ENCODE results near the gene NACC2.

NACC2 gene

GRCh38 chr9:136118320-136119060 is 23.4 kb upstream of the NACC2 start, which contains the start of gene TMEM250:
TMEM250 (minus strand) TSS chr9:136118875; CDS start chr9:136116900, 1,975 bp downstream.
- peaks cover 0 to 2% (median under 1%) of the 10 kb centered on the region in 5 donors for H3K27me3 ChIP-seq (ENCODE audit: control insufficient read depth in 5 of 5, insufficient read depth in 4 of 5, low read length in 5 of 5)
- H3K9ac ChIP-seq (ENCODE audit: low read length in 5 of 5) = peak within 1 kb of the TSS in 4 of 5 donors; percentile 75 to 83 (median 80)
- H3K9me3 ChIP-seq (ENCODE audit: control insufficient read depth in 5 of 5, low read length in 5 of 5) = no peaks in the 10 kb centered on the region
- peak within 1 kb of the TSS; percentile 90 for H3K27ac ChIP-seq (ENCODE audit: low read depth, low read length)
- peak within 1 kb of the TSS in 4 of 5 donors; percentile 63 to 81 (median 74) for H3K4me3 ChIP-seq (ENCODE audit: low read depth in 1 of 5, low read length in 5 of 5)
- H3K36me3 ChIP-seq (ENCODE audit: control insufficient read depth in 5 of 5, insufficient read depth in 5 of 5, low read length in 5 of 5) = peaks cover 0 to 22% (median 18%) of the 10 kb centered on the region in 5 donors
- peaks cover 2 to 44% (median 26%) of the 10 kb centered on the region in 5 donors for H3K4me1 ChIP-seq (ENCODE audit: control insufficient read depth in 5 of 5, insufficient read depth in 5 of 5, low read length in 5 of 5)

GRCh38 chr9:136117916-136118319 is 22.8 kb upstream of the NACC2 start:
- H3K27ac ChIP-seq (ENCODE audit: low read depth, low read length) = peak overlapping the region; percentile 77
- peaks cover 0 to 22% (median 18%) of the 10 kb centered on the region in 5 donors for H3K36me3 ChIP-seq (ENCODE audit: control insufficient read depth in 5 of 5, insufficient read depth in 5 of 5, low read length in 5 of 5)
- no peaks in the 10 kb centered on the region for H3K27me3 ChIP-seq (ENCODE audit: control insufficient read depth in 5 of 5, insufficient read depth in 4 of 5, low read length in 5 of 5)
- H3K4me1 ChIP-seq (ENCODE audit: control insufficient read depth in 5 of 5, insufficient read depth in 5 of 5, low read length in 5 of 5) = peaks cover 2 to 42% (median 25%) of the 10 kb centered on the region in 5 donors
- peak overlapping the region in 4 of 5 donors; percentile 68 to 83 (median 80) for H3K9ac ChIP-seq (ENCODE audit: low read length in 5 of 5)
- H3K4me3 ChIP-seq (ENCODE audit: low read depth in 1 of 5, low read length in 5 of 5) = peak overlapping the region in 4 of 5 donors; percentile 63 to 81 (median 74)
- H3K9me3 ChIP-seq (ENCODE audit: control insufficient read depth in 5 of 5, low read length in 5 of 5) = no peaks in the 10 kb centered on the region

- peaks cover 3 to 42% (median 24%) of the 10 kb centered on the region in 5 donors for H3K4me1 ChIP-seq (ENCODE audit: control insufficient read depth in 5 of 5, insufficient read depth in 5 of 5, low read length in 5 of 5)
- peak overlapping the region; percentile 77 for H3K27ac ChIP-seq (ENCODE audit: low read depth, low read length)
- peak overlapping the region in 4 of 5 donors; percentile 68 to 83 (median 80) for H3K9ac ChIP-seq (ENCODE audit: low read length in 5 of 5)
- no peaks in the 10 kb centered on the region for H3K9me3 ChIP-seq (ENCODE audit: control insufficient read depth in 5 of 5, low read length in 5 of 5)
- peak overlapping the region; percentile 8 to 81 (median 72) for H3K4me3 ChIP-seq (ENCODE audit: low read depth in 1 of 5, low read length in 5 of 5)
- peaks cover 0 to 22% (median 18%) of the 10 kb centered on the region in 5 donors for H3K36me3 ChIP-seq (ENCODE audit: control insufficient read depth in 5 of 5, insufficient read depth in 5 of 5, low read length in 5 of 5)
- H3K27me3 ChIP-seq (ENCODE audit: control insufficient read depth in 5 of 5, insufficient read depth in 4 of 5, low read length in 5 of 5) = no peaks in the 10 kb centered on the region
Measured at GRCh38 chr9:136117291-136117915, 22.3 kb upstream of the NACC2 start.

GRCh38 chr9:136116360-136117098 is 21.4 kb upstream of the NACC2 start:
- Histone ChIP-seq H3K9me3 (ENCODE audit: control insufficient read depth in 5 of 5, low read length in 5 of 5) (no peaks in the 10 kb centered on the region), H3K9ac (ENCODE audit: low read length in 5 of 5) (no peak overlapping the region), H3K27ac (ENCODE audit: low read depth, low read length) (no peak overlapping the region), H3K4me1 (ENCODE audit: control insufficient read depth in 5 of 5, insufficient read depth in 5 of 5, low read length in 5 of 5) (peaks cover 6 to 50% (median 32%) of the 10 kb centered on the region in 5 donors), H3K36me3 (ENCODE audit: control insufficient read depth in 5 of 5, insufficient read depth in 5 of 5, low read length in 5 of 5) (peaks cover 0 to 22% (median 18%) of the 10 kb centered on the region in 5 donors), H3K27me3 (ENCODE audit: control insufficient read depth in 5 of 5, insufficient read depth in 4 of 5, low read length in 5 of 5) (no peaks in the 10 kb centered on the region), H3K4me3 (ENCODE audit: low read depth in 1 of 5, low read length in 5 of 5) (peak overlapping the region in 1 of 5 donors; percentile 8)

GRCh38 chr9:136115641-136116359 is 20.7 kb upstream of the NACC2 start:
- Histone ChIP-seq H3K4me1 (ENCODE audit: control insufficient read depth in 5 of 5, insufficient read depth in 5 of 5, low read length in 5 of 5) (peaks cover 7 to 57% (median 32%) of the 10 kb centered on the region in 5 donors), H3K36me3 (ENCODE audit: control insufficient read depth in 5 of 5, insufficient read depth in 5 of 5, low read length in 5 of 5) (peaks cover 0 to 22% (median 18%) of the 10 kb centered on the region in 5 donors), H3K27me3 (ENCODE audit: control insufficient read depth in 5 of 5, insufficient read depth in 4 of 5, low read length in 5 of 5) (no peaks in the 10 kb centered on the region), H3K27ac (ENCODE audit: low read depth, low read length) (no peak overlapping the region), H3K9ac (ENCODE audit: low read length in 5 of 5) (no peak overlapping the region), H3K4me3 (ENCODE audit: low read depth in 1 of 5, low read length in 5 of 5) (no peak overlapping the region), H3K9me3 (ENCODE audit: control insufficient read depth in 5 of 5, low read length in 5 of 5) (no peaks in the 10 kb centered on the region)

GRCh38 chr9:136115206-136115605 is 20.1 kb upstream of the NACC2 start:
- Histone ChIP-seq H3K36me3 (ENCODE audit: control insufficient read depth in 5 of 5, insufficient read depth in 5 of 5, low read length in 5 of 5) (peaks cover 0 to 22% (median 18%) of the 10 kb centered on the region in 5 donors), H3K4me3 (ENCODE audit: low read depth in 1 of 5, low read length in 5 of 5) (no peak overlapping the region), H3K27me3 (ENCODE audit: control insufficient read depth in 5 of 5, insufficient read depth in 4 of 5, low read length in 5 of 5) (no peaks in the 10 kb centered on the region), H3K9ac (ENCODE audit: low read length in 5 of 5) (no peak overlapping the region), H3K27ac (ENCODE audit: low read depth, low read length) (no peak overlapping the region), H3K9me3 (ENCODE audit: control insufficient read depth in 5 of 5, low read length in 5 of 5) (no peaks in the 10 kb centered on the region), H3K4me1 (ENCODE audit: control insufficient read depth in 5 of 5, insufficient read depth in 5 of 5, low read length in 5 of 5) (peaks cover 7 to 63% (median 36%) of the 10 kb centered on the region in 5 donors)

- Histone ChIP-seq H3K4me3 (ENCODE audit: low read depth in 1 of 5, low read length in 5 of 5) (no peak overlapping the region), H3K27ac (ENCODE audit: low read depth, low read length) (no peak overlapping the region), H3K36me3 (ENCODE audit: control insufficient read depth in 5 of 5, insufficient read depth in 5 of 5, low read length in 5 of 5) (peaks cover 0 to 22% (median 18%) of the 10 kb centered on the region in 5 donors), H3K27me3 (ENCODE audit: control insufficient read depth in 5 of 5, insufficient read depth in 4 of 5, low read length in 5 of 5) (no peaks in the 10 kb centered on the region), H3K9me3 (ENCODE audit: control insufficient read depth in 5 of 5, low read length in 5 of 5) (no peaks in the 10 kb centered on the region), H3K4me1 (ENCODE audit: control insufficient read depth in 5 of 5, insufficient read depth in 5 of 5, low read length in 5 of 5) (peaks cover 7 to 64% (median 37%) of the 10 kb centered on the region in 5 donors), H3K9ac (ENCODE audit: low read length in 5 of 5) (no peak overlapping the region)
Measured at GRCh38 chr9:136114610-136115009, 19.5 kb upstream of the NACC2 start.

GRCh38 chr9:136112541-136112940 is 17.5 kb upstream of the NACC2 start:
- Histone ChIP-seq H3K27me3 (ENCODE audit: control insufficient read depth in 5 of 5, insufficient read depth in 4 of 5, low read length in 5 of 5) (no peaks in the 10 kb centered on the region), H3K9ac (ENCODE audit: low read length in 5 of 5) (no peak overlapping the region), H3K27ac (ENCODE audit: low read depth, low read length) (no peak overlapping the region), H3K4me3 (ENCODE audit: low read depth in 1 of 5, low read length in 5 of 5) (no peak overlapping the region), H3K4me1 (ENCODE audit: control insufficient read depth in 5 of 5, insufficient read depth in 5 of 5, low read length in 5 of 5) (peaks cover 7 to 69% (median 34%) of the 10 kb centered on the region in 5 donors), H3K9me3 (ENCODE audit: control insufficient read depth in 5 of 5, low read length in 5 of 5) (no peaks in the 10 kb centered on the region), H3K36me3 (ENCODE audit: control insufficient read depth in 5 of 5, insufficient read depth in 5 of 5, low read length in 5 of 5) (peaks cover 0 to 22% (median 18%) of the 10 kb centered on the region in 5 donors)

- Histone ChIP-seq H3K4me1 (ENCODE audit: control insufficient read depth in 5 of 5, insufficient read depth in 5 of 5, low read length in 5 of 5) (peaks cover 5 to 62% (median 33%) of the 10 kb centered on the region in 5 donors), H3K9me3 (ENCODE audit: control insufficient read depth in 5 of 5, low read length in 5 of 5) (no peaks in the 10 kb centered on the region), H3K27ac (ENCODE audit: low read depth, low read length) (no peak overlapping the region), H3K4me3 (ENCODE audit: low read depth in 1 of 5, low read length in 5 of 5) (no peak overlapping the region), H3K36me3 (ENCODE audit: control insufficient read depth in 5 of 5, insufficient read depth in 5 of 5, low read length in 5 of 5) (peaks cover 0 to 22% (median 18%) of the 10 kb centered on the region in 5 donors), H3K27me3 (ENCODE audit: control insufficient read depth in 5 of 5, insufficient read depth in 4 of 5, low read length in 5 of 5) (no peaks in the 10 kb centered on the region), H3K9ac (ENCODE audit: low read length in 5 of 5) (peak overlapping the region in 1 of 5 donors; percentile 38)
Measured at GRCh38 chr9:136111910-136112309, 16.8 kb upstream of the NACC2 start.

All from subcutaneous abdominal adipose tissue (tissue), 5 donors.